Neural cell (in vitro differentiated cells): ENCODE results near the gene TRIM44. TPM values are rescaled to one million over a fixed set of nuclear protein-coding genes. Genes with fewer than 3 reads are reported as not detected.

ENCODE experiments used
- H2AFZ ChIP-seq: fragments of 200-600, 300-800 bp; sonication (generic), shearing (Covaris generic); 2 replicates; pipeline ENCODE4 v1.6.0; 2014; ENCODE audit warnings: low read depth, mild to moderate bottlenecking, antibody characterized with exemption, low read length, moderate library complexity
- H3F3A ChIP-seq: fragments of 200-600 bp; shearing (Covaris generic); 2 replicates; pipeline ENCODE4 v1.6.1; 2016; ENCODE audit warnings: mild to moderate bottlenecking, moderate library complexity, mixed read lengths, antibody characterized with exemption, low read length; ENCODE audit not compliant: insufficient read depth, poor library complexity, severe bottlenecking
- H3K27ac ChIP-seq: fragments of 200-600, 300-800 bp; sonication (generic), shearing (Covaris generic); 2 replicates; pipeline ENCODE4 v1.5.1; 2014; ENCODE audit warnings: mild to moderate bottlenecking, low read length, moderate library complexity
- H3K27me3 ChIP-seq: fragments of 300-800, 200-600 bp; sonication (generic), shearing (Covaris generic); 2 replicates; pipeline ENCODE4 v1.6.0; 2014; ENCODE audit warnings: mild to moderate bottlenecking, low read depth, low read length, moderate library complexity; ENCODE audit not compliant: insufficient read depth
- H3K36me3 ChIP-seq: fragments of 300-800, 200-600 bp; sonication (generic), shearing (Covaris generic); 2 replicates; pipeline ENCODE4 v1.5.1; 2014; ENCODE audit warnings: mild to moderate bottlenecking, antibody characterized with exemption, low read length, moderate library complexity; ENCODE audit not compliant: insufficient read depth
- H3K4me2 ChIP-seq: fragments of 300-800, 200-600 bp; sonication (generic), shearing (Covaris generic); 2 replicates; pipeline ENCODE4 v1.6.0; 2014; ENCODE audit warnings: mild to moderate bottlenecking, low read length
- H3K4me3 ChIP-seq: fragments of 300-800, 200-600 bp; sonication (generic), shearing (Covaris generic); 2 replicates; pipeline ENCODE4 v1.5.1; 2014; ENCODE audit warnings: mild to moderate bottlenecking, low read length, moderate library complexity
- H3K79me2 ChIP-seq: fragments of 200-600 bp; shearing (Covaris generic); replicated peaks from 2 replicates; pipeline ENCODE4 v1.6.0; 2014; ENCODE audit warnings: mild to moderate bottlenecking, low read length, moderate library complexity; ENCODE audit not compliant: insufficient read depth
- H3K9ac ChIP-seq: fragments of 300-800, 200-600 bp; sonication (generic), shearing (Covaris generic); 2 replicates; pipeline ENCODE4 v1.6.1; 2016; ENCODE audit warnings: mild to moderate bottlenecking, low read length, mixed read lengths
- H3K9me2 ChIP-seq: fragments of 200-600 bp; shearing (Covaris generic); 2 replicates; pipeline ENCODE4 v1.6.1; 2016; ENCODE audit warnings: mild to moderate bottlenecking, low read length, mixed read lengths; ENCODE audit not compliant: insufficient read depth
- H3K9me3 ChIP-seq: fragments of 200-600, 300-800 bp; sonication (generic), shearing (Covaris generic); 2 replicates; pipeline ENCODE4 v1.6.1; 2016; ENCODE audit warnings: mild to moderate bottlenecking, mixed run types, low read length, moderate library complexity, mixed read lengths
- H4K20me1 ChIP-seq: fragments of 200-600 bp; shearing (Covaris generic); 2 replicates; pipeline ENCODE4 v1.6.1; 2016; ENCODE audit warnings: mild to moderate bottlenecking, mixed run types; ENCODE audit not compliant: insufficient read depth
- EP300 ChIP-seq: fragments of 450-650 bp; conservative IDR thresholded peaks from 2 replicates; pipeline ENCODE4 v1.6.1; 2014; ENCODE audit warnings: antibody characterized with exemption, mild to moderate bottlenecking, moderate library complexity; ENCODE audit not compliant: poor library complexity, severe bottlenecking
- EZH2 ChIP-seq: fragments of 200-600, 300-800 bp; shearing (Covaris generic), sonication (generic); IDR thresholded peaks from 2 replicates; pipeline ENCODE4 v1.6.1; 2014; ENCODE audit warnings: antibody characterized with exemption, low read length, borderline replicate concordance, mild to moderate bottlenecking; ENCODE audit not compliant: insufficient read depth, poor library complexity, severe bottlenecking
- MXI1 ChIP-seq: fragments of 450-650 bp; conservative IDR thresholded peaks from 2 replicates; pipeline ENCODE4 v1.6.1; 2014; ENCODE audit warnings: antibody characterized with exemption, mild to moderate bottlenecking; ENCODE audit not compliant: poor library complexity, severe bottlenecking
- POLR2AphosphoS5 ChIP-seq: IDR thresholded peaks from 2 replicates; pipeline ENCODE4 v1.6.1; 2012
- RAD21 ChIP-seq: fragments of 450-650 bp; conservative IDR thresholded peaks from 2 replicates; pipeline ENCODE4 v1.6.1; 2014; ENCODE audit warnings: antibody characterized with exemption, mild to moderate bottlenecking, moderate library complexity
- SMC3 ChIP-seq: fragments of 450-650 bp; conservative IDR thresholded peaks from 2 replicates; pipeline ENCODE4 v1.6.1; 2014; ENCODE audit warnings: antibody characterized with exemption, mild to moderate bottlenecking, moderate library complexity; ENCODE audit not compliant: poor library complexity
- TAF1 ChIP-seq: IDR thresholded peaks from 2 replicates; pipeline ENCODE4 v1.6.1; 2012; ENCODE audit warnings: low read depth
- polyA plus RNA-seq: library from polyadenylated mRNA; depleted of rRNA; stranded (reverse); fragments of >200 nt; gene quantifications from 2 replicates; pipeline ENCODE4 v1.2.3, GENCODE V29; 2014
- TF ChIP-seq, protein P1 (sequence below): fragments of 450-650 bp; IDR thresholded peaks from 2 replicates; pipeline ENCODE4 v1.5.1; 2014; ENCODE audit warnings: antibody characterized with exemption, mild to moderate bottlenecking, moderate library complexity; ENCODE audit not compliant: poor library complexity, severe bottlenecking
- TF ChIP-seq, protein P2 (sequence below): IDR thresholded peaks from 2 replicates; pipeline ENCODE4 v1.6.1; 2012; ENCODE audit warnings: borderline replicate concordance

Gene TRIM44
- polyA plus RNA-seq, 1 donor from 2014 or later = 14.9 TPM

DNA sequence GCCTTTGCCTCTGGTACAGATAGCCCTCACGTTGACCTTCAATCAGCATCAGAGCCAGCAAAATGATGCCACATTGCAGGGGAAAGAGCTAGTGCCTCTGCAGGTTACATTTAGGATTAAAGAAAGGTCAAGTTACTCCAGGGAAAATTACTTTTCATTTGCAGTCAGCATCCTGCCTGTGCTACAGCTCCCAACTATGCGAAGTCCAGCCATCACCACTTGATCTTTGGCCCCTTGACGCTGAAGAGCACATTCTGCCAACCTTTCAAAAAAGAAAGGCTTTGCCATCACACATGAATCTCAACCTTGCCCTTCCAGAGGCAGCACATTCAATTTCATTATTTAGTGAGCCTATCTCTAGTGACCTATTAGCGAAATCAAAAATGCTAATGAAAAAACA is 33.1 kb upstream of the TRIM44 start:
- H3K9ac ChIP-seq = no peak overlapping the region
- H3K36me3 ChIP-seq = no peaks in the 10 kb centered on the region
- no peaks in the 10 kb centered on the region for H4K20me1 ChIP-seq
- no peak overlapping the region for H3K4me2 ChIP-seq
- TF ChIP-seq, protein P1, sequence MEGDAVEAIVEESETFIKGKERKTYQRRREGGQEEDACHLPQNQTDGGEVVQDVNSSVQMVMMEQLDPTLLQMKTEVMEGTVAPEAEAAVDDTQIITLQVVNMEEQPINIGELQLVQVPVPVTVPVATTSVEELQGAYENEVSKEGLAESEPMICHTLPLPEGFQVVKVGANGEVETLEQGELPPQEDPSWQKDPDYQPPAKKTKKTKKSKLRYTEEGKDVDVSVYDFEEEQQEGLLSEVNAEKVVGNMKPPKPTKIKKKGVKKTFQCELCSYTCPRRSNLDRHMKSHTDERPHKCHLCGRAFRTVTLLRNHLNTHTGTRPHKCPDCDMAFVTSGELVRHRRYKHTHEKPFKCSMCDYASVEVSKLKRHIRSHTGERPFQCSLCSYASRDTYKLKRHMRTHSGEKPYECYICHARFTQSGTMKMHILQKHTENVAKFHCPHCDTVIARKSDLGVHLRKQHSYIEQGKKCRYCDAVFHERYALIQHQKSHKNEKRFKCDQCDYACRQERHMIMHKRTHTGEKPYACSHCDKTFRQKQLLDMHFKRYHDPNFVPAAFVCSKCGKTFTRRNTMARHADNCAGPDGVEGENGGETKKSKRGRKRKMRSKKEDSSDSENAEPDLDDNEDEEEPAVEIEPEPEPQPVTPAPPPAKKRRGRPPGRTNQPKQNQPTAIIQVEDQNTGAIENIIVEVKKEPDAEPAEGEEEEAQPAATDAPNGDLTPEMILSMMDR = no peak
- TF ChIP-seq TAF1 = no peak
- TF ChIP-seq RAD21 = no peak
- TF ChIP-seq, protein P2, sequence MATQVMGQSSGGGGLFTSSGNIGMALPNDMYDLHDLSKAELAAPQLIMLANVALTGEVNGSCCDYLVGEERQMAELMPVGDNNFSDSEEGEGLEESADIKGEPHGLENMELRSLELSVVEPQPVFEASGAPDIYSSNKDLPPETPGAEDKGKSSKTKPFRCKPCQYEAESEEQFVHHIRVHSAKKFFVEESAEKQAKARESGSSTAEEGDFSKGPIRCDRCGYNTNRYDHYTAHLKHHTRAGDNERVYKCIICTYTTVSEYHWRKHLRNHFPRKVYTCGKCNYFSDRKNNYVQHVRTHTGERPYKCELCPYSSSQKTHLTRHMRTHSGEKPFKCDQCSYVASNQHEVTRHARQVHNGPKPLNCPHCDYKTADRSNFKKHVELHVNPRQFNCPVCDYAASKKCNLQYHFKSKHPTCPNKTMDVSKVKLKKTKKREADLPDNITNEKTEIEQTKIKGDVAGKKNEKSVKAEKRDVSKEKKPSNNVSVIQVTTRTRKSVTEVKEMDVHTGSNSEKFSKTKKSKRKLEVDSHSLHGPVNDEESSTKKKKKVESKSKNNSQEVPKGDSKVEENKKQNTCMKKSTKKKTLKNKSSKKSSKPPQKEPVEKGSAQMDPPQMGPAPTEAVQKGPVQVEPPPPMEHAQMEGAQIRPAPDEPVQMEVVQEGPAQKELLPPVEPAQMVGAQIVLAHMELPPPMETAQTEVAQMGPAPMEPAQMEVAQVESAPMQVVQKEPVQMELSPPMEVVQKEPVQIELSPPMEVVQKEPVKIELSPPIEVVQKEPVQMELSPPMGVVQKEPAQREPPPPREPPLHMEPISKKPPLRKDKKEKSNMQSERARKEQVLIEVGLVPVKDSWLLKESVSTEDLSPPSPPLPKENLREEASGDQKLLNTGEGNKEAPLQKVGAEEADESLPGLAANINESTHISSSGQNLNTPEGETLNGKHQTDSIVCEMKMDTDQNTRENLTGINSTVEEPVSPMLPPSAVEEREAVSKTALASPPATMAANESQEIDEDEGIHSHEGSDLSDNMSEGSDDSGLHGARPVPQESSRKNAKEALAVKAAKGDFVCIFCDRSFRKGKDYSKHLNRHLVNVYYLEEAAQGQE = no peak
- no peak for TF ChIP-seq EP300
- TF ChIP-seq MXI1 = no peak
- TF ChIP-seq POLR2AphosphoS5 = no peak
- no peak for TF ChIP-seq EZH2
- no peak for TF ChIP-seq SMC3
- no peaks in the 10 kb centered on the region for H3K9me2 ChIP-seq
- no peaks in the 10 kb centered on the region for H3F3A ChIP-seq
- no peak overlapping the region for H3K27ac ChIP-seq
- no peak overlapping the region for H3K4me3 ChIP-seq
- no peaks in the 10 kb centered on the region for H3K79me2 ChIP-seq
- H2AFZ ChIP-seq = no peak overlapping the region
- H3K27me3 ChIP-seq = no peaks in the 10 kb centered on the region
- no peaks in the 10 kb centered on the region for H3K9me3 ChIP-seq

- no peak overlapping the region for H3K9ac ChIP-seq
- no peaks in the 10 kb centered on the region for H3K9me3 ChIP-seq
- H3K4me2 ChIP-seq = no peak overlapping the region
- H2AFZ ChIP-seq = no peak overlapping the region
- no peaks in the 10 kb centered on the region for H3K36me3 ChIP-seq
- H3K27me3 ChIP-seq = no peaks in the 10 kb centered on the region
- H3K9me2 ChIP-seq = no peaks in the 10 kb centered on the region
- no peaks in the 10 kb centered on the region for H4K20me1 ChIP-seq
- no peak overlapping the region for H3K4me3 ChIP-seq
- TF ChIP-seq MXI1 (no peak), POLR2AphosphoS5 (no peak), RAD21 (no peak), EP300 (no peak)
- H3K79me2 ChIP-seq = no peaks in the 10 kb centered on the region
- no peaks in the 10 kb centered on the region for H3F3A ChIP-seq
- H3K27ac ChIP-seq = no peak overlapping the region
These were observed 32.7 kb upstream of the TRIM44 start for GRCh38 chr11:35629914-35630313.

DNA sequence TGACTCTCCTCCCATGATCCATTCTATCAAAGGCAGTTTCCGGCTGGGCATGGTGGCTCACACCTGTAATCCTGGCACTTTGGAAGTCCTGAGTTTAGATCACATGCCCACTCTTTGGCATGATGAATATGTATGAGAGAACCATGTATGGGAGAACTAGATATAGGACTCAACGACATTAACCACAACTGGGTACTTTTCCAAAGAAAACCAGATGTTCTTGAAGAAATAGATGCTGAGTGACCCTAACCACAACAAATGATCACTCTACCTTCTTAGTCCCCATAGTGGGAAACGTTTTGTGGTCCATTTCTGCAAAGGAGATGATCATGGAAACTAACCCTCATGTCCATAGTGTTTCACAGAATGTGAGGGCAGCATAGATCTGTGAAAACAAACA is 30.7 kb upstream of the TRIM44 start:
- H3K27ac ChIP-seq = no peak overlapping the region

More for the DNA sequence above, 30.7 kb upstream of the TRIM44 start:
- H3K4me3 ChIP-seq = no peak overlapping the region
- no peaks in the 10 kb centered on the region for H3K79me2 ChIP-seq
- no peaks in the 10 kb centered on the region for H3F3A ChIP-seq
- H3K36me3 ChIP-seq = no peaks in the 10 kb centered on the region
- no peaks in the 10 kb centered on the region for H3K27me3 ChIP-seq
- no peak overlapping the region for H2AFZ ChIP-seq
- no peaks in the 10 kb centered on the region for H3K9me3 ChIP-seq
- H3K9ac ChIP-seq = no peak overlapping the region
- H4K20me1 ChIP-seq = no peaks in the 10 kb centered on the region
- TF ChIP-seq POLR2AphosphoS5 = no peak
- no peak for TF ChIP-seq RAD21
- no peak for TF ChIP-seq TAF1
- TF ChIP-seq MXI1 = no peak
- TF ChIP-seq EP300 = no peak
- TF ChIP-seq, protein P2 = no peak
- TF ChIP-seq, protein P1 = no peak
- no peak overlapping the region for H3K4me2 ChIP-seq
- no peaks in the 10 kb centered on the region for H3K9me2 ChIP-seq
